Fibroblast of lung (primary cell): Measurements from ENCODE around the gene FBF1. TPM values are rescaled to one million over a fixed set of nuclear protein-coding genes. Genes with fewer than 3 reads are reported as not detected.
"Not testable (repeated sequence)": the region's sequence is repeated elsewhere in the genome, so short reads cannot be mapped to it uniquely, and the experiment has no call there.

ENCODE experiments used
- DNase-seq, 2 donors: peaks; one replicate each; pipeline versions ENCODE4 v3.0.0 to v3.0.0-alpha.2; 2010; ENCODE audit warnings: low read depth in 2 of 2
- H2AFZ ChIP-seq: 2 replicates; pipeline ENCODE4 v1.5.1; 2012; ENCODE audit warnings: low read length, control low read depth, inconsistent platforms
- H3K27ac ChIP-seq: 2 replicates; pipeline ENCODE4 v1.5.1; 2011; ENCODE audit warnings: low read length, control low read depth; ENCODE audit not compliant: insufficient read depth
- H3K27me3 ChIP-seq: 2 replicates; pipeline ENCODE4 v1.5.1; 2011; ENCODE audit warnings: mild to moderate bottlenecking, low read length; ENCODE audit not compliant: control insufficient read depth, insufficient read depth
- H3K36me3 ChIP-seq: 2 replicates; pipeline ENCODE4 v1.5.1; 2011; ENCODE audit warnings: low read length; ENCODE audit not compliant: control insufficient read depth, insufficient read depth
- H3K4me1 ChIP-seq: 2 replicates; pipeline ENCODE4 v1.5.1; 2011; ENCODE audit warnings: low read length; ENCODE audit not compliant: control insufficient read depth, insufficient read depth; ENCODE audit errors: extremely low read depth
- H3K4me2 ChIP-seq: 2 replicates; pipeline ENCODE4 v1.5.1; 2011; ENCODE audit warnings: low read length, control low read depth; ENCODE audit not compliant: insufficient read depth; ENCODE audit errors: extremely low read depth
- H3K4me3 ChIP-seq, 4 experiments: fragments of 200-600 bp in 1 of 4; sonication (generic) in 1 of 4; replicated peaks in 1 of 4; 2 replicates each; pipeline ENCODE4 v1.5.1; 2011 to 2016; ENCODE audit warnings: low read length in 4 of 4, low read depth in 3 of 4, mild to moderate bottlenecking in 3 of 4, control low read depth in 2 of 4, inconsistent platforms in 1 of 4, mixed read lengths in 1 of 4; ENCODE audit not compliant: insufficient read depth in 1 of 4; ENCODE audit errors: control extremely low read depth in 1 of 4
- H3K79me2 ChIP-seq: 2 replicates; pipeline ENCODE4 v1.5.1; 2012; ENCODE audit warnings: mild to moderate bottlenecking, low read length, inconsistent platforms; ENCODE audit not compliant: control insufficient read depth, insufficient read depth
- H3K9ac ChIP-seq: 2 replicates; pipeline ENCODE4 v1.5.1; 2011; ENCODE audit warnings: mild to moderate bottlenecking, low read length, control low read depth; ENCODE audit not compliant: insufficient read depth
- H3K9me3 ChIP-seq: 2 replicates; pipeline ENCODE4 v1.5.1; 2012; ENCODE audit warnings: low read depth, low read length; ENCODE audit not compliant: control insufficient read depth, insufficient read depth
- H4K20me1 ChIP-seq: 2 replicates; pipeline ENCODE4 v1.5.1; 2011; ENCODE audit warnings: low read length; ENCODE audit not compliant: control insufficient read depth, insufficient read depth; ENCODE audit errors: extremely low read depth
- EZH2 ChIP-seq: IDR thresholded peaks from 2 replicates; pipeline ENCODE4 v1.5.1; 2012; ENCODE audit warnings: low read length, control low read depth, mild to moderate bottlenecking; ENCODE audit errors: missing control alignments
- polyA plus RNA-seq, 2 donors: library from polyadenylated mRNA; depleted of rRNA in 1 of 2; stranded (reverse) in 1 of 2; unstranded in 1 of 2; fragments of >200 nt; gene quantifications; 2 replicates each; pipeline ENCODE4 v1.2.1, GENCODE V29; 2011 to 2012; ENCODE audit warnings: missing spikeins in 1 of 2
- total RNA-seq: library from RNA; depleted of rRNA; stranded (reverse); fragments of >200 nt; gene quantifications from 2 replicates; pipeline ENCODE4 v1.2.1, GENCODE V29; 2014
- TF ChIP-seq, protein P1 (sequence below), 2 donors: IDR thresholded peaks in 1 of 2; conservative IDR thresholded peaks in 1 of 2; 1 replicate in 1 of 2; 2 replicates in 1 of 2; pipeline ENCODE4 v1.5.1; 2011 to 2012; ENCODE audit warnings: low read length in 2 of 2, control low read depth in 1 of 2, inconsistent platforms in 1 of 2, low read depth in 1 of 2, mild to moderate bottlenecking in 1 of 2

The FBF1 gene
- total and polyA plus RNA-seq, 2 donors (not counting 1 experiment from before 2014, with no cell fraction given), result 1.6 to 11.2 TPM

DNA sequence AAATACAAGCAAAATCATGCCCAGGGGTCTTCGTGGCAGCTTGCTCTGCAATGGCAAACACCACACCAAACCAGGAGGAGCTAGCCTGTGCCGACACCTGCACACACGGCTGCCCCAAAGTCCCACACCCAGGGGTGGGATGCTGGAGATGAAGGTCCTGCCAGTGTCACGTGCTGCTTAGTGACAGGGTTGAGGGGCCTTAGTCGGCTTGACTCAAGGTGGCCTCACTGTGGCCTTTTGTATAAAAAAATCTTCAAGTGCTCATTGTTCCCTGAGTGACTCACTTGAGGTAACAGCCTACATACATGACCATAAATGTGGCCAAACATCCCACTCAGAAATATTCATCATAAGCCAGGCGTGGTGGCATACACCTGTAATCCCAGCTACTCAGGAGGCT lies 51.4 kb downstream of the FBF1 start:
- H3K4me1 ChIP-seq, result no peaks in the 10 kb centered on the region

DNA sequence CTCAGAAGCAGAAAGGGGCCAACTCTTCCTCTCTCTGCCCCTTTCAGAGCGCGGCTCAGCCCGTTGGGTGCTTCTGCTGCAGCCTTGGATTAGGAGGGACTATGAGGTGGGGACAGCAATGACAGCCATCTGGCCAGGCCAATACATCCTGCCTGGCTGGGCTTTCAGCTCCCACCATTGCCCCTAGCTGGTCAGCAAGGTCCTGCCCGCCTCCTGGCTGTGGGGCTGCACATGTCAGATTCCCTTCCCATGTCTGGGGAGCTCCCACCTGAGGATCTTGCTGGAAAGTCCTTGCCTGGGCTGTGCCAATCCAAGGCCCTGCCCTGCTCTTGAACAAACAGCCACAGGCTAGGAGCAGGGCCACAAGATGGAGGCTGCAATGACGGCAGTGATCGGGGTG lies 52.4 kb downstream of the FBF1 start:
- H3K9ac ChIP-seq, result no peak overlapping the region
- H2AFZ ChIP-seq, result no peak overlapping the region
- H4K20me1 ChIP-seq, result no peaks in the 10 kb centered on the region
- no peak overlapping the region for H3K4me2 ChIP-seq
- no peaks in the 10 kb centered on the region for H3K79me2 ChIP-seq
- H3K36me3 ChIP-seq, result peaks cover 9% of the 10 kb centered on the region
- no peaks in the 10 kb centered on the region for H3K9me3 ChIP-seq
- no peak for DNase-seq
- no peak for TF ChIP-seq EZH2
- TF ChIP-seq, protein P1, sequence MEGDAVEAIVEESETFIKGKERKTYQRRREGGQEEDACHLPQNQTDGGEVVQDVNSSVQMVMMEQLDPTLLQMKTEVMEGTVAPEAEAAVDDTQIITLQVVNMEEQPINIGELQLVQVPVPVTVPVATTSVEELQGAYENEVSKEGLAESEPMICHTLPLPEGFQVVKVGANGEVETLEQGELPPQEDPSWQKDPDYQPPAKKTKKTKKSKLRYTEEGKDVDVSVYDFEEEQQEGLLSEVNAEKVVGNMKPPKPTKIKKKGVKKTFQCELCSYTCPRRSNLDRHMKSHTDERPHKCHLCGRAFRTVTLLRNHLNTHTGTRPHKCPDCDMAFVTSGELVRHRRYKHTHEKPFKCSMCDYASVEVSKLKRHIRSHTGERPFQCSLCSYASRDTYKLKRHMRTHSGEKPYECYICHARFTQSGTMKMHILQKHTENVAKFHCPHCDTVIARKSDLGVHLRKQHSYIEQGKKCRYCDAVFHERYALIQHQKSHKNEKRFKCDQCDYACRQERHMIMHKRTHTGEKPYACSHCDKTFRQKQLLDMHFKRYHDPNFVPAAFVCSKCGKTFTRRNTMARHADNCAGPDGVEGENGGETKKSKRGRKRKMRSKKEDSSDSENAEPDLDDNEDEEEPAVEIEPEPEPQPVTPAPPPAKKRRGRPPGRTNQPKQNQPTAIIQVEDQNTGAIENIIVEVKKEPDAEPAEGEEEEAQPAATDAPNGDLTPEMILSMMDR (conservative IDR thresholded peaks at IDR 0.05 in 1 of 2, IDR thresholded peaks at IDR 0.05 in 1 of 2; ENCODE audit: low read depth in 1 of 2, low read length in 2 of 2), result no peak
- H3K4me1 ChIP-seq, result no peaks in the 10 kb centered on the region
- H3K4me3 ChIP-seq, result no peak overlapping the region
- H3K27me3 ChIP-seq, result no peaks in the 10 kb centered on the region
- no peak overlapping the region for H3K27ac ChIP-seq

More for the DNA sequence above, 51.4 kb downstream of the FBF1 start:
- H2AFZ ChIP-seq, result no peak overlapping the region
- H3K27ac ChIP-seq, result no peak overlapping the region
- no peak overlapping the region for H3K4me3 ChIP-seq
- H3K9ac ChIP-seq, result no peak overlapping the region
- no peak overlapping the region for H3K4me2 ChIP-seq
- H4K20me1 ChIP-seq, result peaks cover 2% of the 10 kb centered on the region
- no peak for TF ChIP-seq EZH2
- TF ChIP-seq, protein P1 (conservative IDR thresholded peaks at IDR 0.05 in 1 of 2, IDR thresholded peaks at IDR 0.05 in 1 of 2; ENCODE audit: low read depth in 1 of 2, low read length in 2 of 2), result no peak
- DNase-seq, result no peak
- peaks cover 9% of the 10 kb centered on the region for H3K36me3 ChIP-seq
- H3K9me3 ChIP-seq, result no peaks in the 10 kb centered on the region
- H3K27me3 ChIP-seq, result no peaks in the 10 kb centered on the region
- peaks cover 2% of the 10 kb centered on the region for H3K79me2 ChIP-seq

DNA sequence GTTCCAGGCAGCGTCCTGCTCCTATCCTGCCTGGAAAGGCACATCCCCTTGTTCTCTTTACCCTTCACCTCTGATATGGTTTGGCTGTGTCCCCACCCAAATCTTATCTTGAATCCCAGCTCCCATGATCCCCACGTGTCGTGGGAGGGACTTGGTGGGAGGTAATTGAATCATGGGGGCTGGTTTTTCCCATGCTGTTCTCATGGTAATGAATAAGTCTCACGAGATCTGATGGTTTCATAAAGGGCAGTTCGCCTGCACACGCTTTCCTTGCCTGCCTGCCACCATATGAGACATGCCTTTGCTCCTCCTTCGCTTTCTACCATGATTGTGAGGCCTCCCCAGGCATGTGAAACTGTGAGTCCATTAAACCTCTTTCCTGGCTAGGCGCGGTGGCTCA lies 55.0 kb downstream of the FBF1 start:
- H3K9ac ChIP-seq, DNase-seq, H3K27me3 ChIP-seq, H3K79me2 ChIP-seq, H3K36me3 ChIP-seq, H2AFZ ChIP-seq, H4K20me1 ChIP-seq, H3K4me1 ChIP-seq, H3K4me2 ChIP-seq, H3K27ac ChIP-seq, H3K4me3 ChIP-seq, H3K9me3 ChIP-seq: not testable (repeated sequence)
